NT2/D1 (cell line): ENCODE measurements around the gene APMAP.

Source experiments
- DNase-seq: peaks from one replicate; pipeline ENCODE4 v3.0.0-alpha.2; 2011; ENCODE audit warnings: low read depth, low spot score
- H3K27me3 ChIP-seq: 2 replicates; pipeline ENCODE4 v1.6.0; 2011; ENCODE audit warnings: mild to moderate bottlenecking; ENCODE audit not compliant: insufficient read length, insufficient read depth
- H3K36me3 ChIP-seq: 2 replicates; pipeline ENCODE4 v1.6.1; 2011; ENCODE audit warnings: mild to moderate bottlenecking, low read length, mixed read lengths; ENCODE audit not compliant: insufficient read depth, insufficient read length
- H3K4me1 ChIP-seq: 2 replicates; pipeline ENCODE4 v1.5.1; 2011; ENCODE audit not compliant: insufficient read depth, insufficient read length
- H3K4me3 ChIP-seq: 2 replicates; pipeline ENCODE4 v1.5.1; 2011; ENCODE audit warnings: low read depth; ENCODE audit not compliant: insufficient read length
- H3K9ac ChIP-seq: 2 replicates; pipeline ENCODE4 v1.6.0; 2011; ENCODE audit warnings: low read depth; ENCODE audit not compliant: insufficient read length
- H3K9me3 ChIP-seq: 2 replicates; pipeline ENCODE4 v1.5.1; 2011; ENCODE audit warnings: mild to moderate bottlenecking, low read length; ENCODE audit not compliant: insufficient read depth
- SUZ12 ChIP-seq: IDR thresholded peaks from 2 replicates; pipeline ENCODE4 v1.6.1; 2011; ENCODE audit not compliant: insufficient read length, insufficient read depth; ENCODE audit errors: extremely low read depth
- YY1 ChIP-seq: IDR thresholded peaks from 2 replicates; pipeline ENCODE4 v1.6.1; 2011; ENCODE audit not compliant: insufficient read length, insufficient read depth
- ZNF274 ChIP-seq: IDR thresholded peaks from 2 replicates; pipeline ENCODE4 v1.6.1; 2011; ENCODE audit warnings: mild to moderate bottlenecking, low read depth, low read length

APMAP gene

GRCh38 chr20:24955045-24955444 lies 37.5 kb downstream of the APMAP start:
- Histone ChIP-seq H3K27me3 (no peaks in the 10 kb centered on the region), H3K4me1 (peaks cover 3% of the 10 kb centered on the region), H3K36me3 (peaks cover 22% of the 10 kb centered on the region), H3K9ac (no peak overlapping the region), H3K9me3 (no peaks in the 10 kb centered on the region), H3K4me3 (no peak overlapping the region)
- DNase-seq = no peak
- TF ChIP-seq ZNF274 = no peak
- no peak for TF ChIP-seq YY1
- no peak for TF ChIP-seq SUZ12

GRCh38 chr20:24954566-24954965 lies 38.0 kb downstream of the APMAP start:
- H3K4me1 ChIP-seq = peaks cover 7% of the 10 kb centered on the region
- H3K9ac ChIP-seq = no peak overlapping the region
- peaks cover 21% of the 10 kb centered on the region for H3K36me3 ChIP-seq
- no peaks in the 10 kb centered on the region for H3K27me3 ChIP-seq
- TF ChIP-seq YY1 = no peak
- no peak overlapping the region for H3K4me3 ChIP-seq
- DNase-seq = no peak
- no peaks in the 10 kb centered on the region for H3K9me3 ChIP-seq

- no peak for DNase-seq
These were observed 38.4 kb downstream of the APMAP start for GRCh38 chr20:24954151-24954550.

GRCh38 chr20:24953621-24954133 lies 38.9 kb downstream of the APMAP start:
- no peak for DNase-seq
- peaks cover 16% of the 10 kb centered on the region for H3K36me3 ChIP-seq
- H3K9ac ChIP-seq = no peak overlapping the region
- no peaks in the 10 kb centered on the region for H3K27me3 ChIP-seq
- no peak overlapping the region for H3K4me3 ChIP-seq
- TF ChIP-seq YY1 = no peak
- TF ChIP-seq SUZ12 = no peak
- TF ChIP-seq ZNF274 = no peak
- H3K9me3 ChIP-seq = no peaks in the 10 kb centered on the region
- H3K4me1 ChIP-seq = peaks cover 9% of the 10 kb centered on the region

More at GRCh38 chr20:24954151-24954550, 38.4 kb downstream of the APMAP start:
- Histone ChIP-seq H3K36me3 (peaks cover 20% of the 10 kb centered on the region), H3K27me3 (no peaks in the 10 kb centered on the region), H3K4me1 (peaks cover 9% of the 10 kb centered on the region), H3K4me3 (no peak overlapping the region), H3K9ac (no peak overlapping the region), H3K9me3 (no peaks in the 10 kb centered on the region)
- no peak for TF ChIP-seq ZNF274
- no peak for TF ChIP-seq YY1
- no peak for TF ChIP-seq SUZ12

DNA sequence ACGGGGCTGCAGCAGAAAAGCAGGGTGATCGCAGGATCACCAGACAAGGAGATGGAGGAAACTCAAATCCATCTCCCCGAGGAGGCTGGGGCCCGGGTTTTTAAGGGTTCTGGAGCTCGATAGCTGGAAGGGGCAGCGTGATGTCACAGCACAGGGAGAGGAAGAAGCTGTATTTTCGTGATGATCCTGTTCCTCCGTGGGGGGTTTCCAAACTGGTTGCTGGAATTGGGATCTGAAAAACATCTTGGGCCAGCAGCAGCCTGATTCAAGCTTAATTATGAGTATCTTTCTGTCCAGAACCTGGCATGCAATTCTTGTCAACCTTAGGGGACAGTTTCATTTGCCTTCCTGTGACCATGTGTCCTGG lies 39.4 kb downstream of the APMAP start:
- TF ChIP-seq YY1 (no peak), ZNF274 (no peak), SUZ12 (no peak)
- H3K4me1 ChIP-seq = peaks cover 9% of the 10 kb centered on the region
- no peak overlapping the region for H3K9ac ChIP-seq
- peaks cover 11% of the 10 kb centered on the region for H3K36me3 ChIP-seq
- no peak for DNase-seq
- no peaks in the 10 kb centered on the region for H3K9me3 ChIP-seq
- H3K4me3 ChIP-seq = no peak overlapping the region
- H3K27me3 ChIP-seq = no peaks in the 10 kb centered on the region

- Histone ChIP-seq H3K36me3 (peaks cover 5% of the 10 kb centered on the region), H3K9ac (no peak overlapping the region), H3K4me3 (no peak overlapping the region), H3K9me3 (no peaks in the 10 kb centered on the region), H3K27me3 (no peaks in the 10 kb centered on the region), H3K4me1 (peaks cover 9% of the 10 kb centered on the region)
- TF ChIP-seq SUZ12 = no peak
- TF ChIP-seq ZNF274 = no peak
- TF ChIP-seq YY1 = no peak
- no peak for DNase-seq
These were observed 40.0 kb downstream of the APMAP start for GRCh38 chr20:24952376-24953208.

DNA sequence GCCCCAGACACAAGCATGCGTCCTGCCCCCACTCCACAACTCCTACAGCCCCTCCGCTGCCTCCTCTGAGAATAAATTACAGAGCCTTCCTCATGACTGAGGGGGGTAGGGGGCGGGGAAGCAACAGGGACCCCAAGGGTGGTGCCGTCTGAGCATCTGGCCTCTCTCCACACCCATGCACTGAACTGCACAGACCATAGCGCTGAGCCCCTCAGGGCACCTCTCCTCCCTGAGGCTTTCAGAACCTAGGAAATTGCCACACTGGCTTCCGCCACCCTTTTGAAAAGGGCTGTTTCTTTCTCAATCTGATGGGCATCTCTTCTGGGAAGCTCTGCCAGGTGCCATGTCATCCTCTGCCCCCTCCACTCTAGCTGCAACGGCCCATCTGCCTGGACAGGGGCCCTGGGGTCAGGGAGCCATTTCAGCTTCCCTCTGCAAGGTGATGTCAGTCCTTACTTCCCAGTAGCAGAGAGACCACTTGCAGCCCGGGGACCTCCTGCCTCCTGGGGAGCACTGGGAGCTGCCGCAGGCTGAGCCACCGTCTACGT lies 40.9 kb downstream of the APMAP start:
- no peaks in the 10 kb centered on the region for H3K36me3 ChIP-seq
- no peaks in the 10 kb centered on the region for H3K9me3 ChIP-seq
- TF ChIP-seq SUZ12 (no peak), YY1 (no peak), ZNF274 (no peak)
- H3K9ac ChIP-seq = no peak overlapping the region
- H3K4me1 ChIP-seq = peaks cover 9% of the 10 kb centered on the region
- DNase-seq = no peak
- H3K27me3 ChIP-seq = no peaks in the 10 kb centered on the region
- no peak overlapping the region for H3K4me3 ChIP-seq
